SU-DHL-6 (cell line): ENCODE results near the gene CRACR2A.

ENCODE experiments used
- H2AFZ ChIP-seq: fragments of 200-600 bp; sonication (generic); 2 replicates; pipeline ENCODE4 v1.6.1; 2014; ENCODE audit warnings: low read depth, mild to moderate bottlenecking, moderate library complexity, mixed read lengths, antibody characterized with exemption, low read length; ENCODE audit not compliant: severe bottlenecking
- H3F3A ChIP-seq: fragments of 200-600 bp; shearing (Covaris generic); 2 replicates; pipeline ENCODE4 v1.6.0; 2016; ENCODE audit warnings: antibody characterized with exemption, mild to moderate bottlenecking; ENCODE audit not compliant: insufficient read depth
- H3K27ac ChIP-seq: fragments of 200-600 bp; sonication (generic); 2 replicates; pipeline ENCODE4 v1.5.1; 2016; ENCODE audit warnings: low read depth, mild to moderate bottlenecking, low read length, moderate library complexity, mixed read lengths
- H3K27me3 ChIP-seq: fragments of 200-600 bp; sonication (generic), shearing (Covaris generic); 2 replicates; pipeline ENCODE4 v1.6.0; 2014; ENCODE audit warnings: mild to moderate bottlenecking, low read length
- H3K36me3 ChIP-seq: fragments of 200-600 bp; sonication (generic); 2 replicates; pipeline ENCODE4 v1.6.1; 2014; ENCODE audit warnings: mild to moderate bottlenecking, low read length, mixed read lengths
- H3K4me2 ChIP-seq: fragments of 300-600, 200-600 bp; shearing (Covaris generic), sonication (generic); 2 replicates; pipeline ENCODE4 v1.6.0; 2014; ENCODE audit warnings: low read length, low read depth, mild to moderate bottlenecking; ENCODE audit not compliant: poor library complexity, severe bottlenecking
- H3K4me3 ChIP-seq: fragments of 200-600 bp; sonication (generic); 2 replicates; pipeline ENCODE4 v1.5.1; 2014; ENCODE audit warnings: antibody characterized with exemption, low read length, mild to moderate bottlenecking, mixed read lengths; ENCODE audit not compliant: insufficient read depth, poor library complexity, severe bottlenecking
- H3K79me2 ChIP-seq: fragments of 200-600 bp; sonication (generic); 2 replicates; pipeline ENCODE4 v1.6.1; 2014; ENCODE audit warnings: mild to moderate bottlenecking, low read length, moderate library complexity; ENCODE audit not compliant: insufficient read depth
- H3K9ac ChIP-seq: fragments of 200-600 bp; sonication (generic); 2 replicates; pipeline ENCODE4 v1.7.0; 2014; ENCODE audit warnings: mild to moderate bottlenecking, low read length
- H3K9me2 ChIP-seq: fragments of 200-600 bp; sonication (generic); replicated peaks from 2 replicates; pipeline ENCODE4 v1.6.1; 2014; ENCODE audit warnings: low read length; ENCODE audit not compliant: insufficient read depth
- H3K9me3 ChIP-seq: fragments of 200-600 bp; sonication (generic); 2 replicates; pipeline ENCODE4 v1.6.1; 2014; ENCODE audit warnings: low read length, mixed read lengths; ENCODE audit not compliant: insufficient read depth
- H4K20me1 ChIP-seq: fragments of 200-600 bp; sonication (generic); 2 replicates; pipeline ENCODE4 v1.6.1; 2014; ENCODE audit warnings: low read depth, mild to moderate bottlenecking, antibody characterized with exemption, low read length, moderate library complexity, mixed read lengths
- EZH2phosphoT487 ChIP-seq: fragments of 200-600 bp; sonication (generic), shearing (Covaris generic); conservative IDR thresholded peaks from 2 replicates; pipeline ENCODE4 v1.6.1; 2018; ENCODE audit warnings: mild to moderate bottlenecking, antibody characterized with exemption, low read length, moderate library complexity, mixed read lengths
- TF ChIP-seq, protein P1 (sequence below): fragments of 200-600 bp; sonication (generic); IDR thresholded peaks from one replicate; pipeline ENCODE4 v1.5.1; 2017; ENCODE audit warnings: antibody characterized with exemption, mild to moderate bottlenecking, low read length, moderate library complexity; ENCODE audit not compliant: insufficient read depth, poor library complexity, severe bottlenecking

Gene CRACR2A

DNA sequence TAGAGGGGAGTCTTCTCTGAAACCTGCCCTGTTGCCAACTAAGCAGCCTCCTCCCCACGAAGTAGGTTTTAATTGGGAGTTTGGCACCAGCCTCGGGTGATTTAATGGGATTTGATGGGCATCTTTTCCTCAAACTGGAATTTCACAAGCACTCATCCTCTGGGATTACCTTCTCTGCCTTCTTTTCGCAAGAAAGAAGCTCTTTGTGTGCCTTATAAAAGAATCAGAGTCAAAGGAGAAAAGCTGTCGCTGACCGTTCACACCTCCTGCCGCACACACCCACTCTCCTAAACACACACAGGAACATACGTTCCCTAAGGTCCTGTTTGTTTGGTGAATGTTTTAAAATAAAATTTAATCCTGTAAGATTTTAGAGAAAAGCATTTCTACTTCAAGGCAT is 177.9 kb downstream of the CRACR2A start:
- no peak overlapping the region for H3K4me3 ChIP-seq
- no peak for TF ChIP-seq EZH2phosphoT487
- TF ChIP-seq, protein P1, sequence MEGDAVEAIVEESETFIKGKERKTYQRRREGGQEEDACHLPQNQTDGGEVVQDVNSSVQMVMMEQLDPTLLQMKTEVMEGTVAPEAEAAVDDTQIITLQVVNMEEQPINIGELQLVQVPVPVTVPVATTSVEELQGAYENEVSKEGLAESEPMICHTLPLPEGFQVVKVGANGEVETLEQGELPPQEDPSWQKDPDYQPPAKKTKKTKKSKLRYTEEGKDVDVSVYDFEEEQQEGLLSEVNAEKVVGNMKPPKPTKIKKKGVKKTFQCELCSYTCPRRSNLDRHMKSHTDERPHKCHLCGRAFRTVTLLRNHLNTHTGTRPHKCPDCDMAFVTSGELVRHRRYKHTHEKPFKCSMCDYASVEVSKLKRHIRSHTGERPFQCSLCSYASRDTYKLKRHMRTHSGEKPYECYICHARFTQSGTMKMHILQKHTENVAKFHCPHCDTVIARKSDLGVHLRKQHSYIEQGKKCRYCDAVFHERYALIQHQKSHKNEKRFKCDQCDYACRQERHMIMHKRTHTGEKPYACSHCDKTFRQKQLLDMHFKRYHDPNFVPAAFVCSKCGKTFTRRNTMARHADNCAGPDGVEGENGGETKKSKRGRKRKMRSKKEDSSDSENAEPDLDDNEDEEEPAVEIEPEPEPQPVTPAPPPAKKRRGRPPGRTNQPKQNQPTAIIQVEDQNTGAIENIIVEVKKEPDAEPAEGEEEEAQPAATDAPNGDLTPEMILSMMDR: no peak
- no peak overlapping the region for H2AFZ ChIP-seq
- no peak overlapping the region for H3K9ac ChIP-seq
- no peaks in the 10 kb centered on the region for H3K27me3 ChIP-seq
- H3K79me2 ChIP-seq: no peaks in the 10 kb centered on the region
- H4K20me1 ChIP-seq: no peaks in the 10 kb centered on the region
- no peaks in the 10 kb centered on the region for H3K9me3 ChIP-seq
- H3K9me2 ChIP-seq: no peaks in the 10 kb centered on the region
- no peaks in the 10 kb centered on the region for H3K36me3 ChIP-seq
- H3K27ac ChIP-seq: no peak overlapping the region
- H3K4me2 ChIP-seq: no peak overlapping the region
- no peaks in the 10 kb centered on the region for H3F3A ChIP-seq

DNA sequence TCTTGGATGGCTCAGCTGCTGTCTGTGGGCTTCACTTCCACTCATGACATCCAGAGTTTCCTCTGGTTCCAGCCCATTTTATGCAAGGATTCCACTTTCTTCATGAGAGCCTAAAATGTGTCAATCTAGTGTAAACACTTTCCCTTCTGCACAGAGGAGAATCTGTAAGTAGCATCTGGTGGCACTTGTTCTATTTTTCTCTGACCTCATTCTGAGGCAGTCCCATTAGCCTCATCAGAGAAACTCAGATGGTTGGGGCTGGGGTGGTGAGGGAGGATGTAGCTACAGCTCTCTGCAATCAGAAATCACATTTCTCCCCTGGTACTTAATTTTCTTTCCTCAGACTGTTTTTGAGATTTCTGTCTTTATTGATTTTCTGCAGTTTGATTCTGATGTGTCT is 180.3 kb downstream of the CRACR2A start:
- Histone ChIP-seq H3K9me3 (no peaks in the 10 kb centered on the region), H3K9me2 (no peaks in the 10 kb centered on the region), H2AFZ (no peak overlapping the region), H3K9ac (no peak overlapping the region), H4K20me1 (no peaks in the 10 kb centered on the region), H3K79me2 (no peaks in the 10 kb centered on the region), H3K27me3 (no peaks in the 10 kb centered on the region), H3K4me2 (no peak overlapping the region), H3K36me3 (no peaks in the 10 kb centered on the region), H3K4me3 (no peak overlapping the region), H3F3A (no peaks in the 10 kb centered on the region), H3K27ac (no peak overlapping the region)
- no peak for TF ChIP-seq EZH2phosphoT487
- TF ChIP-seq, protein P1: no peak

DNA sequence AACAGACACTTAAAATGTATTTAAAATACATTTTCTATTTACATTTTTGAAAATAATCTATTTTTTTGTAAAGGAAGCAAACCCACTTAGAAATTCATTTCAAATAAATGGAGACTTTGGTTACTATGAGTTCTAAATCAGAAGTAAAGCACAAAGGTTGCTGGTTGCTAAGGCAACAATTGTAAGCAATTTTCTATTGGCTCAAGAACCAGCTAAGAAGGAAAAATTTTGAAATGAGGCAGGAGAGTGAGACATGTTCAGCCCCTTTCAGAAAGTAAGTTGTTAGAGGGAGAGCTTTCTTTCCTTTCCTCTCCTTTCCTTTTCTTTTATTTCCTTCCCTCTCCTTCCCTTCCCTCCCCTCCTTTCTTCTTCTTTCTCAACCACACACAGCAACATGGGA is 181.2 kb downstream of the CRACR2A start:
- H3K9me3 ChIP-seq: no peaks in the 10 kb centered on the region
- no peaks in the 10 kb centered on the region for H3K9me2 ChIP-seq
- no peak overlapping the region for H3K9ac ChIP-seq
- H4K20me1 ChIP-seq: no peaks in the 10 kb centered on the region
- H3K27me3 ChIP-seq: no peaks in the 10 kb centered on the region
- no peak overlapping the region for H2AFZ ChIP-seq
- no peak overlapping the region for H3K27ac ChIP-seq
- TF ChIP-seq, protein P1: no peak
- no peak for TF ChIP-seq EZH2phosphoT487
- no peak overlapping the region for H3K4me3 ChIP-seq
- no peaks in the 10 kb centered on the region for H3K79me2 ChIP-seq
- H3K4me2 ChIP-seq: no peak overlapping the region
- H3K36me3 ChIP-seq: no peaks in the 10 kb centered on the region
- no peaks in the 10 kb centered on the region for H3F3A ChIP-seq
